PC-9 (cell line): ENCODE data around the gene ANTXR2. TPM values are rescaled to one million over a fixed set of nuclear protein-coding genes. Genes with fewer than 3 reads are reported as not detected.

Experiments used
- BruUV-seq: library from RNA; stranded (reverse); fragments of 400-500 nt; replicated peaks from 2 replicates; lab custom pipeline; 2021; lab: Mats Ljungman, UMichigan
- CTCF ChIA-PET: fragments of 300-600 bp; sonication (Branson Sonifier 250); formaldehyde crosslinking; loops from one replicate; lab custom pipeline; 2022; ENCODE audit warnings: antibody characterized with exemption; lab: Charles Lee
- POLR2A ChIA-PET: fragments of 300-600 bp; sonication (Branson Sonifier 250); formaldehyde crosslinking; loops from one replicate; lab custom pipeline; 2022; ENCODE audit warnings: antibody characterized with exemption; ENCODE audit not compliant: unreplicated experiment; lab: Charles Lee
- DNase-seq, 2 experiments: peaks; one replicate each; pipeline versions ENCODE4 v3.0.0 to v3.0.0-alpha.2; 2015 to 2022; ENCODE audit warnings: mixed read lengths in 1 of 2
- H2AFZ ChIP-seq: fragments of 200-600 bp; sonication (generic); 2 replicates; pipeline ENCODE4 v1.8.1; 2017; ENCODE audit warnings: antibody characterized with exemption
- H3F3A ChIP-seq: fragments of 200-600 bp; sonication (generic); 2 replicates; pipeline ENCODE4 v1.8.1; 2017; ENCODE audit warnings: antibody characterized with exemption, mild to moderate bottlenecking, low read depth; ENCODE audit not compliant: insufficient read depth
- H3K27ac ChIP-seq: fragments of 200-600 bp; sonication (generic); 2 replicates; pipeline ENCODE4 v1.6.1; 2016; ENCODE audit warnings: mixed run types
- H3K27me3 ChIP-seq: fragments of 200-600 bp; sonication (generic); 2 replicates; pipeline ENCODE4 v1.6.1; 2016; ENCODE audit warnings: low read depth, mixed run types; ENCODE audit not compliant: insufficient read depth
- H3K36me3 ChIP-seq: fragments of 200-600 bp; sonication (generic); 2 replicates; pipeline ENCODE4 v1.6.1; 2016; ENCODE audit warnings: low read depth, mixed run types
- H3K4me1 ChIP-seq: fragments of 200-600 bp; sonication (generic); replicated peaks from 2 replicates; pipeline ENCODE4 v1.6.1; 2016; ENCODE audit warnings: mixed run types; ENCODE audit not compliant: insufficient read depth
- H3K4me2 ChIP-seq: fragments of 200-600 bp; sonication (generic); 2 replicates; pipeline ENCODE4 v1.6.1; 2017; ENCODE audit warnings: mixed run types
- H3K4me3 ChIP-seq: fragments of 200-600 bp; sonication (generic); 2 replicates; pipeline ENCODE4 v1.6.1; 2016; ENCODE audit warnings: mixed run types
- H3K79me2 ChIP-seq: fragments of 200-600 bp; sonication (generic); 2 replicates; pipeline ENCODE4 v1.6.1; 2017; ENCODE audit warnings: low read depth, mixed run types
- H3K9me2 ChIP-seq: fragments of 200-600 bp; sonication (generic); 2 replicates; pipeline ENCODE4 v1.8.1; 2017; ENCODE audit warnings: mild to moderate bottlenecking; ENCODE audit not compliant: insufficient read depth
- H3K9me3 ChIP-seq: fragments of 200-600 bp; sonication (generic); 2 replicates; pipeline ENCODE4 v1.8.1; 2016; ENCODE audit warnings: low read depth; ENCODE audit not compliant: insufficient read depth
- H4K20me1 ChIP-seq: fragments of 200-600 bp; sonication (generic); 2 replicates; pipeline ENCODE4 v1.8.1; 2017; ENCODE audit not compliant: insufficient read depth
- CTCF ChIP-seq: fragments of 200-600 bp; sonication (generic); conservative IDR thresholded peaks from 2 replicates; pipeline ENCODE4 v1.6.1; 2017; ENCODE audit warnings: mixed run types, antibody characterized with exemption, mild to moderate bottlenecking, moderate library complexity
- EZH2 ChIP-seq: fragments of 200-600 bp; sonication (generic); IDR thresholded peaks from 2 replicates; pipeline ENCODE4 v1.8.0; 2017; ENCODE audit warnings: antibody characterized with exemption, low read depth
- intact Hi-C: fragments of 100-400 bp; cut with micrococcal nuclease; formaldehyde crosslinking; loops from one replicate; pipeline ENCODE4 v1.10.0; 2022; ENCODE audit not compliant: unreplicated experiment
- total RNA-seq: library from RNA; stranded (reverse); gene quantifications from 2 replicates; pipeline ENCODE4 v1.2.3, GENCODE V29; 2021

Gene ANTXR2
- total RNA-seq, 1 experiment from 2014 or later: 2.0 TPM

DNA sequence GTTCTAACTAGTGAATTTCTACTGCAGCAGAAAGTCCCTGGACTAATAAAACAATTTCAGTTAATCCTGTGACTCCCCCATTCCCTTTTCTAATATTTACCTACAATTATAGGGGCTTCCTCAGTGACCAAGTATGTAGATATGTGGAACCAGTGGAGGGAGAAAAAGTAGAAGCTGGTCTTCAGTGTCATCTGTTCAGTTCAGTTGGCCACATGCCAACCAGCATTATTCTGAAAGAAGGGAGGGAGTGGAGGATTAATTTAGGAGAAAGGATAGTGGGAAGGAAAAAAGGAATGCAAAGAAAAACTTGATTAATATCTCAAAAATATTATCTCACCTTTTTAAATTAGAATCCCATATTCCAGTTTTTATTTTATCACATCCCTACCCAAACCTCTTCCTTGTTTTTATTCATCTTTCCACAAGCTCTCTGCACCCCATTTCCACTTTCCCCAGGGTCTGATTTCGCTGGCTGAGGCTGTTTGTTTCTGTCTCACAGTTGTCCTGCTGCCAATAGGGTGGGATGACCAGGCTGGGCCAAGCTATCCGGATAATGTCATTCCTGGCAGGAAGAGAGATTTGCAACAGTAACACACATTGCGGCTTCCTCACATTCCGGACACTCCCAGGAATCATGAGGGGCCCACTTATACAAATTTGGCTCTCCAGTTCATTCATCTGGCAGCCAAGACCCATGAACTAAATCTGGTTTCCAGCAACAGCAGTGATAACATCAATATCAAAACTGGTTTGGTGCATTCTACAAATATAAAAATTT, 24.6 kb upstream of the ANTXR2 start:
- no peak for TF ChIP-seq CTCF
- no peak for TF ChIP-seq EZH2
- Histone ChIP-seq H3K27me3 (no peaks in the 10 kb centered on the region), H3F3A (no peaks in the 10 kb centered on the region), H3K4me2 (no peak overlapping the region), H3K9me2 (no peaks in the 10 kb centered on the region), H3K79me2 (no peaks in the 10 kb centered on the region), H3K4me3 (no peak overlapping the region), H3K4me1 (no peaks in the 10 kb centered on the region), H3K36me3 (no peaks in the 10 kb centered on the region), H4K20me1 (no peaks in the 10 kb centered on the region), H2AFZ (no peak overlapping the region), H3K27ac (no peak overlapping the region), H3K9me3 (no peaks in the 10 kb centered on the region)
- DNase-seq: peak in 1 of 2 experiments; percentile 0
- ChIA-PET POLR2A (no interaction called here), CTCF (no interaction called here)
- intact Hi-C loops: no loop called here
- no TSS peak for BruUV-seq

DNA sequence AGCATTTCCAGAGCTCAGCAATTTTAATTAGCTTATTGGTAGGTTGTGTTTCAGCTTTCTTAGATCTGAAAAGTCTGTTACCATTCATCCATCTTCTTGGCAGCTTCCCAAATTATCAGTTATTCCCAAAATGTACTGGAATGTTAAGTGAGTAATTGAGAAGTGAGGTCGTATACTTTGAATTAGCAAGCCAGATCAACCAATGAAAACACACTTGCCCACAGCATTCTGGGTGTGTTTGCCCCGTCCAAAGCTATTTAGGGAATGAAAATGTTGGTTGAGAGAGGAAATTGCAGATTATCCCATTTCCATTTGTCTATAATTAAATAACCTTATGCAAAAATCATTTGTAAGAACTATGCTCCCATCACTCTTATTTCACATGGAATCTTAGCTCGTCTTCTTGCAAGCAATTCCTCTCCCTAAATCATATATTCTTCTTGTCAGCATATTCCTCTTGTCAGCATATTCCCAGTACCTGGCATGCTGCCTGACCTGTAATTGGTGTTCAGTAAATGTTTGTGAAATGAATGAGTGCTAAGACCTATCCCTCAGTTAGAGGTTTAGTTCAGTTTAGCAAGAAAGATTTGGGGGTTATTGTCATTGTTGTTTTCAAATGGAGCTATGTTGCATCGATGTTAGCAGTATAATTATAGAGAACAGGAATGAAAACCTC, 23.3 kb upstream of the ANTXR2 start:
- H4K20me1 ChIP-seq: no peaks in the 10 kb centered on the region
- H3K36me3 ChIP-seq: no peaks in the 10 kb centered on the region
- H3F3A ChIP-seq: no peaks in the 10 kb centered on the region
- H3K4me1 ChIP-seq: no peaks in the 10 kb centered on the region
- intact Hi-C loops: no loop called here
- no peaks in the 10 kb centered on the region for H3K27me3 ChIP-seq
- ChIA-PET CTCF (no interaction called here), POLR2A (no interaction called here)
- no TSS peak for BruUV-seq
- no peaks in the 10 kb centered on the region for H3K9me2 ChIP-seq
- no peak overlapping the region for H3K4me2 ChIP-seq
- no peaks in the 10 kb centered on the region for H3K79me2 ChIP-seq
- no peak for DNase-seq
- H3K27ac ChIP-seq: no peak overlapping the region
- TF ChIP-seq EZH2 (no peak), CTCF (no peak)
- no peak overlapping the region for H3K4me3 ChIP-seq
- no peaks in the 10 kb centered on the region for H3K9me3 ChIP-seq
- H2AFZ ChIP-seq: no peak overlapping the region

GRCh38 chr4:80094191-80094590, 21.2 kb upstream of the ANTXR2 start:
- BruUV-seq: no TSS peak
- no peak overlapping the region for H3K27ac ChIP-seq
- no peaks in the 10 kb centered on the region for H4K20me1 ChIP-seq
- H3K9me3 ChIP-seq: no peaks in the 10 kb centered on the region
- no peaks in the 10 kb centered on the region for H3K27me3 ChIP-seq
- CTCF ChIA-PET: no interaction called here
- TF ChIP-seq CTCF (no peak), EZH2 (no peak)
- H2AFZ ChIP-seq: no peak overlapping the region
- no peaks in the 10 kb centered on the region for H3K4me1 ChIP-seq
- H3K36me3 ChIP-seq: no peaks in the 10 kb centered on the region
- H3K9me2 ChIP-seq: no peaks in the 10 kb centered on the region
- no peak for DNase-seq
- POLR2A ChIA-PET: no interaction called here
- H3K79me2 ChIP-seq: no peaks in the 10 kb centered on the region
- no peak overlapping the region for H3K4me2 ChIP-seq
- H3K4me3 ChIP-seq: no peak overlapping the region
- no peaks in the 10 kb centered on the region for H3F3A ChIP-seq
- intact Hi-C loops: no loop called here
